Uterus (tissue), 4 donors: ENCODE measurements around the gene LCORL. TPM values are rescaled to one million over a fixed set of nuclear protein-coding genes. Genes with fewer than 3 reads are reported as not detected.
A peak's percentile ranks its signal among the peaks of the same experiment; 100 is the strongest.

Experiments used
- DNase-seq, 2 donors: peaks; one replicate each; pipeline ENCODE4 v3.0.0-alpha.2; 2019 to 2020
- H3K27ac ChIP-seq, 2 donors: fragments of 200-600 bp; sonication (generic); 1 replicate in 1 of 2; 2 replicates in 1 of 2; pipeline ENCODE4 v1.5.1; 2016 to 2018
- H3K27me3 ChIP-seq, 2 donors: fragments of 200-600 bp; sonication (generic); one replicate each; pipeline ENCODE4 v1.5.1; 2018 to 2019; ENCODE audit warnings: control low read depth in 1 of 2
- H3K36me3 ChIP-seq, 2 donors: fragments of 200-600 bp; sonication (generic); one replicate each; pipeline ENCODE4 v1.5.1; 2019; ENCODE audit warnings: control low read depth in 1 of 2
- H3K4me1 ChIP-seq, 2 donors: fragments of 200-600 bp; sonication (generic); one replicate each; pipeline ENCODE4 v1.5.1; 2018 to 2019; ENCODE audit warnings: control low read depth in 1 of 2
- H3K4me3 ChIP-seq, 2 donors: fragments of 200-600 bp; sonication (generic); 1 replicate in 1 of 2; 2 replicates in 1 of 2; pipeline ENCODE4 v1.5.1; 2018 to 2019; ENCODE audit warnings: mild to moderate bottlenecking in 1 of 2
- H3K9me3 ChIP-seq, 2 donors: fragments of 200-600 bp; sonication (generic); one replicate each; pipeline ENCODE4 v1.5.1; 2019; ENCODE audit warnings: control low read depth in 1 of 2
- CTCF ChIP-seq, 4 experiments: fragments of 200-600 bp in 2 of 4; fragments of 450-650 bp in 2 of 4; sonication (generic) in 2 of 4; IDR thresholded peaks; one replicate each; pipeline ENCODE4 v1.5.1; 2016 to 2019; ENCODE audit warnings: antibody characterized with exemption in 4 of 4, mild to moderate bottlenecking in 2 of 4, moderate library complexity in 1 of 4
- POLR2A ChIP-seq, 2 donors: fragments of 450-650 bp; IDR thresholded peaks; one replicate each; pipeline ENCODE4 v1.6.1; 2016; ENCODE audit warnings: antibody characterized with exemption in 2 of 2, mild to moderate bottlenecking in 1 of 2, moderate library complexity in 1 of 2
- intact Hi-C: fragments of 100-400 bp; cut with DNase I; formaldehyde crosslinking; loops from one replicate; pipeline ENCODE4 v1.15.1; 2023; ENCODE audit warnings: low total_unique reads
- total RNA-seq, 4 donors: library from RNA; depleted of rRNA in 3 of 4; stranded (reverse); fragments of >200 nt in 3 of 4; gene quantifications; one replicate each; pipeline versions ENCODE4 v1.1.0 to v1.2.4, GENCODE V29; 2014 to 2023
- donor health status: DM: yes; HTN: yes; CAD: no.

LCORL gene
- total RNA-seq, 4 donors from 2014 or later = 14.1 to 66.7 (median 23.1) TPM

- H3K27ac ChIP-seq = peak overlapping the region; percentile 21 to 24
These were observed 11.8 kb upstream of the LCORL start for GRCh38 chr4:18033111-18034085.

GRCh38 chr4:18025288-18025687 is 3.7 kb upstream of the LCORL start:
- Histone ChIP-seq H3K4me1 (no peaks in the 10 kb centered on the region), H3K9me3 (no peaks in the 10 kb centered on the region), H3K4me3 (no peak overlapping the region), H3K27me3 (no peaks in the 10 kb centered on the region), H3K36me3 (no peaks in the 10 kb centered on the region), H3K27ac (no peak overlapping the region)
- intact Hi-C loops = no loop called here
- DNase-seq = no peak
- TF ChIP-seq CTCF (IDR thresholded peaks at IDR 0.05) (no peak), POLR2A (IDR thresholded peaks at IDR 0.05) (no peak)

More at GRCh38 chr4:18033111-18034085, 11.8 kb upstream of the LCORL start:
- H3K9me3 ChIP-seq = no peaks in the 10 kb centered on the region
- H3K4me3 ChIP-seq = no peak overlapping the region
- DNase-seq = no peak
- no peaks in the 10 kb centered on the region for H3K27me3 ChIP-seq
- intact Hi-C loops = no loop called here
- no peaks in the 10 kb centered on the region for H3K4me1 ChIP-seq
- no peaks in the 10 kb centered on the region for H3K36me3 ChIP-seq
- TF ChIP-seq CTCF (IDR thresholded peaks at IDR 0.05) (no peak), POLR2A (IDR thresholded peaks at IDR 0.05) (no peak)

- TF ChIP-seq POLR2A (IDR thresholded peaks at IDR 0.05) (no peak), CTCF (IDR thresholded peaks at IDR 0.05) (no peak)
- Histone ChIP-seq H3K4me3 (peak overlapping the region; percentile 86 to 92), H3K27me3 (no peaks in the 10 kb centered on the region), H3K27ac (peak overlapping the region; percentile 96 to 98), H3K4me1 (no peaks in the 10 kb centered on the region), H3K36me3 (no peaks in the 10 kb centered on the region), H3K9me3 (no peaks in the 10 kb centered on the region)
- no peak for DNase-seq
- intact Hi-C loops = no loop called here
These were observed 1.1 kb upstream of the LCORL start for GRCh38 chr4:18022572-18023050.

DNA sequence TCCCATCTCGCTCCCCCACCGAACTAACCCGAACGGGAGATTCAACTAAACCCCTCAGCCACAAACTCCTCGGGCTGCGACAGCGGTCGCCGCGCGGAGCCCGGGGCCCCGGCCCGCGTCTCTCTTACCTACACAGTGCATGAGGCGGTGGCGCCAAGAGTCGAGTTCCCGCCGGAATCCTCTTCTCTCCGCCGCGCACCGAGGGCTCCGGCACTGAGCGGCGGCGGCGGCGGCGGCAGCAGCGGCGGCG is 160 bp downstream of the LCORL start:
- no peak for DNase-seq
- H3K4me1 ChIP-seq = no peaks in the 10 kb centered on the region
- H3K9me3 ChIP-seq = no peaks in the 10 kb centered on the region
- intact Hi-C loops = no loop called here
- peak overlapping the region; percentile 96 to 98 for H3K27ac ChIP-seq
- no peaks in the 10 kb centered on the region for H3K36me3 ChIP-seq
- peak overlapping the region; percentile 86 to 92 for H3K4me3 ChIP-seq
- no peaks in the 10 kb centered on the region for H3K27me3 ChIP-seq
- TF ChIP-seq CTCF (IDR thresholded peaks at IDR 0.05) (no peak), POLR2A (IDR thresholded peaks at IDR 0.05) (no peak)

DNA sequence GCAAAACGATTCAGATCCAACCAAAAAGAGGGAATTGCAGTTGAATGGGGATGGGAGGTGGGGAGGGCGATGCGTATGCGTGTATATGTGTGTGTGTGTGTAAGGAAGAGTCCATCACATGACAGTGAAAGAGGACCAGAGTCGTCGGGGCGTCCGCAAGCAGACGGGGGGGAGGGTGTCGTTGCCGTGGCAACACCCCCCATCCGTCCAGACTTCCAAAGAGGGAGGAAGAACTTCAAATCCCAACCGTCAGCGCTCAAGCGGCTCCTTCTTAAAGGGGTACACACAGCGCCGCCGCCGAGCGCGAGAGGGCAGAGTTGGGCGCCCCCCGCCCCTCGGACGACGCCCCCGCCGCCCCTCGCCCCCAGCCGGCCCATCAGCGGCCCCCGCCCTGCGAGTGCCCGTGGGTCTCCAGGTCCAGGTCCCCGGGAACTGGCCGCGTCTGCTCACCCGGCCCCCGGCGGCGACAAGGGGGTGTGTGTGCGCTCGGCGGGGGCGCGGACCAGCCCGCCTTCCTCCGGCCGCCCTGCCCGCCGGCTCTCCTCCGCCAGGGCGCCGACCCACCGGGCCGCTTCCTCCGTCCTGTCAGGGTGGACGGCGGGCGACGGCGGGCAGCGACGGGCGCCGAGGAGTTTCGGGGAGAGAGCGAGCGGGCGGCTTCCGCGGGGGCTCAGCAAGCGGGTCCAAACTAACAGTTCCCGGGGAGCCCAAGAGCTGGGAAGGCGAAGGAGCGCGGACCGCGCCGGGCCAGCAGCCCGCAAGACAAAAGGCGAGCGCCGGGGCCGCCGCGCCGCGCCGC is 685 bp downstream of the LCORL start:
- TF ChIP-seq CTCF (IDR thresholded peaks at IDR 0.05) (peak in 1 of 4 experiments; percentile 6), POLR2A (IDR thresholded peaks at IDR 0.05) (no peak)
- H3K4me3 ChIP-seq = peak overlapping the region; percentile 86 to 92
- intact Hi-C loops = no loop called here
- H3K27me3 ChIP-seq = no peaks in the 10 kb centered on the region
- peak overlapping the region; percentile 96 to 98 for H3K27ac ChIP-seq
- DNase-seq = peak; percentile 50 to 63
- H3K9me3 ChIP-seq = no peaks in the 10 kb centered on the region
- no peaks in the 10 kb centered on the region for H3K36me3 ChIP-seq
- no peaks in the 10 kb centered on the region for H3K4me1 ChIP-seq
